K562 (cell line): ENCODE data around the gene OPA3. TPM values are rescaled to one million over a fixed set of nuclear protein-coding genes. Genes with fewer than 3 reads are reported as not detected.

Experiments
- CREB1 ChIP-seq, 2 experiments: sonication (generic) in 1 of 2; formaldehyde crosslinking in 1 of 2; IDR thresholded peaks; 2 replicates each; pipeline versions ENCODE4 v1.6.1 to v1.8.0; 2012 to 2022; ENCODE audit warnings: inconsistent platforms in 1 of 2, mild to moderate bottlenecking in 1 of 2, missing genetic modification reagents in 1 of 2, moderate library complexity in 1 of 2
- ELK3 ChIP-seq: fragments of 450-650 bp; formaldehyde crosslinking; IDR thresholded peaks from 2 replicates; pipeline ENCODE4 v1.4.0; 2020; ENCODE audit warnings: mild to moderate bottlenecking
- GATAD2A ChIP-seq: fragments of 450-650 bp; IDR thresholded peaks from 2 replicates; pipeline ENCODE4 v1.6.1; 2017
- GTF2B ChIP-seq: IDR thresholded peaks from 2 replicates; pipeline ENCODE4 v1.6.1; 2011; ENCODE audit not compliant: insufficient read length; ENCODE audit errors: extremely low read depth
- HMG20B ChIP-seq: fragments of 250-450 bp; sonication (Bioruptor Pico); IDR thresholded peaks from 2 replicates; pipeline ENCODE4 v1.5.0; 2021; ENCODE audit warnings: mild to moderate bottlenecking
- ILK ChIP-seq: fragments of 450-650 bp; IDR thresholded peaks from 2 replicates; pipeline ENCODE4 v1.6.1; 2016; ENCODE audit warnings: missing genetic modification characterization, low read depth, mild to moderate bottlenecking, missing compliant biosample characterization, moderate library complexity, borderline replicate concordance
- JUND ChIP-seq, 2 experiments: IDR thresholded peaks; 2 replicates in 1 of 2; 3 replicates in 1 of 2; pipeline ENCODE4 v1.6.1; 2011; ENCODE audit warnings: borderline replicate concordance in 2 of 2, low read depth in 2 of 2, low read length in 2 of 2, improper control_type of control experiment in 1 of 2, missing biosample characterization in 1 of 2, missing genetic modification characterization in 1 of 2, missing genetic modification reagents in 1 of 2
- MBD2 ChIP-seq: sonication (generic); IDR thresholded peaks from 2 replicates; pipeline ENCODE4 v1.6.1; 2016; ENCODE audit warnings: low read depth, borderline replicate concordance
- NONO ChIP-seq, 2 experiments: fragments of 200-400 bp in 1 of 2; fragments of 450-650 bp in 1 of 2; formaldehyde crosslinking in 1 of 2; IDR thresholded peaks; 2 replicates each; pipeline ENCODE4 v1.6.1; 2017; ENCODE audit warnings: low read depth in 2 of 2, mild to moderate bottlenecking in 2 of 2, moderate library complexity in 2 of 2, low read length in 1 of 2
- PHF8 ChIP-seq: fragments of 200-600 bp; sonication (generic); IDR thresholded peaks from 2 replicates; pipeline ENCODE4 v1.6.1; 2012; ENCODE audit warnings: mixed run types, mild to moderate bottlenecking, inconsistent platforms, low read length, moderate library complexity, borderline replicate concordance
- POLR2AphosphoS2 ChIP-seq: IDR thresholded peaks from 2 replicates; pipeline ENCODE4 v1.6.1; 2012; ENCODE audit warnings: low read length, improper control_type of control experiment
- POLR2H ChIP-seq: IDR thresholded peaks from 2 replicates; pipeline ENCODE4 v1.6.1; 2016; ENCODE audit warnings: missing genetic modification characterization, low read depth, mild to moderate bottlenecking, control low read depth, missing compliant biosample characterization, moderate library complexity
- RBM22 ChIP-seq: fragments of 200-400 bp; formaldehyde crosslinking; IDR thresholded peaks from 2 replicates; pipeline ENCODE4 v1.6.1; 2018; ENCODE audit warnings: low read length, low read depth; ENCODE audit not compliant: poor library complexity, severe bottlenecking
- SETDB1 ChIP-seq: IDR thresholded peaks from one replicate; pipeline ENCODE4 v1.6.1; 2012; ENCODE audit warnings: low read length, control low read depth, inconsistent platforms
- SMAD1 ChIP-seq: fragments of 150-350 bp; IDR thresholded peaks from 2 replicates; pipeline ENCODE4 v1.6.1; 2014; ENCODE audit warnings: low read length, low read depth; ENCODE audit not compliant: partially characterized antibody
- TCF7L2 ChIP-seq: fragments of 150-350 bp; IDR thresholded peaks from 2 replicates; pipeline ENCODE4 v1.6.1; 2016; ENCODE audit warnings: low read depth, mild to moderate bottlenecking, low read length, moderate library complexity
- TFAP4 ChIP-seq: sonication (generic); formaldehyde crosslinking; IDR thresholded peaks from 2 replicates; pipeline ENCODE4 v1.8.0; 2022; ENCODE audit warnings: missing genetic modification reagents, mild to moderate bottlenecking, moderate library complexity, borderline replicate concordance
- THRB ChIP-seq: fragments of 450-650 bp; formaldehyde crosslinking; conservative IDR thresholded peaks from 2 replicates; pipeline ENCODE4 v1.4.0; 2022; ENCODE audit warnings: mild to moderate bottlenecking, missing genetic modification characterization
- ZBTB7A ChIP-seq: IDR thresholded peaks from 2 replicates; pipeline ENCODE4 v1.6.1; 2011; ENCODE audit warnings: low read depth, mild to moderate bottlenecking, low read length, moderate library complexity, borderline replicate concordance; ENCODE audit not compliant: control insufficient read depth
- ZNF436 ChIP-seq: fragments of 250-450, 450-650 bp; sonication (Bioruptor Pico); formaldehyde crosslinking; IDR thresholded peaks from 2 replicates; pipeline ENCODE4 v1.7.0; 2020; ENCODE audit warnings: mild to moderate bottlenecking
- ZSCAN32 ChIP-seq: fragments of 450-650 bp; formaldehyde crosslinking; IDR thresholded peaks from 2 replicates; pipeline ENCODE4 v1.4.0; 2020; ENCODE audit warnings: mild to moderate bottlenecking, moderate library complexity
- polyA plus RNA-seq, 8 experiments: library from polyadenylated mRNA; depleted of rRNA in 4 of 8; stranded (reverse) in 5 of 8; unstranded in 3 of 8; fragments of >200 nt; fragmentation: Nextera tagmentation in 2 of 8; fragmentation: Illumina TruSeq in 1 of 8; extraction: Ambion mirVana in 2 of 8; extraction: Trizol in 1 of 8; gene quantifications; 2 replicates each; pipeline versions ENCODE4 v1.2.1 to v1.2.3, GENCODE V29; 2011 to 2014; ENCODE audit warnings: inconsistent platforms in 1 of 8, missing spikeins in 1 of 8
- total RNA-seq, 7 experiments: library from RNA; depleted of rRNA in 6 of 7; stranded (reverse); fragments of >200 nt in 6 of 7; fragmentation: Illumina TruSeq in 2 of 7; extraction: Trizol in 2 of 7; gene quantifications; 2 replicates each; pipeline versions ENCODE4 v1.2.1 to v1.2.3, GENCODE V29; 2011 to 2021; ENCODE audit warnings: low replicate concordance in 1 of 7

Gene OPA3
- total and polyA plus RNA-seq, 9 of the 15 experiments (the other 6 are each of a cell fraction or from before 2014, with no cell fraction given) = 1.4 to 18.8 (median 9.0) TPM

GRCh38 chr19:45528744-45529419, 55.7 kb downstream of the OPA3 start (continued):
- peak; percentile 40; the same call in 1 of the 2 replicates for TF ChIP-seq THRB
- peak; percentile 97 for TF ChIP-seq RBM22
- TF ChIP-seq ZBTB7A = peak; percentile 30; the same call in 1 of the 2 replicates
- TF ChIP-seq HMG20B (CRISPR knock-in tag) = no peak
- TF ChIP-seq SETDB1 = no peak
- no peak for TF ChIP-seq ILK (tag)
- TF ChIP-seq TFAP4 (CRISPR knock-in tag) = 0 out of 2 replicates have a peak, but pooled peaks have one; percentile 34
- peak; percentile 21; the same call in 1 of the 2 replicates for TF ChIP-seq POLR2H (tag)
- TF ChIP-seq NONO (IDR thresholded peaks at IDR 0.05; ENCODE audit: low read depth in 2 of 2, low read length in 1 of 2) = 0 out of 4 replicates have a peak, but pooled peaks of 1 of the 2 experiments have one; percentile 77
- peak; percentile 78 for TF ChIP-seq TCF7L2
- TF ChIP-seq PHF8 = no peak
- 0 out of 2 replicates have a peak, but pooled peaks have one; percentile 6 for TF ChIP-seq CREB1 (IDR thresholded peaks at IDR 0.05)
- no peak for TF ChIP-seq CREB1 (CRISPR knock-in tag; IDR thresholded peaks at IDR 0.05)
- no peak for TF ChIP-seq ELK3 (CRISPR knock-in tag)
- no peak; the same call in 1 of the 2 replicates for TF ChIP-seq POLR2AphosphoS2
- peak; percentile 22; the same call in 1 of the 2 replicates for TF ChIP-seq MBD2
- no peak for TF ChIP-seq ZNF436 (CRISPR knock-in tag)
- peak; percentile 7; the same call in 1 of the 2 replicates for TF ChIP-seq ZSCAN32 (CRISPR knock-in tag)
- no peak for TF ChIP-seq SMAD1
- TF ChIP-seq GTF2B = no peak
- no peak for TF ChIP-seq GATAD2A
- peak; percentile 66 for TF ChIP-seq JUND (IDR thresholded peaks at IDR 0.05; ENCODE audit: borderline replicate concordance, low read depth, low read length)
- TF ChIP-seq JUND (tag; IDR thresholded peaks at IDR 0.05; ENCODE audit: borderline replicate concordance, low read depth, low read length) = no peak
